ENCODE measurements around the gene BLOC1S4.

DNA sequence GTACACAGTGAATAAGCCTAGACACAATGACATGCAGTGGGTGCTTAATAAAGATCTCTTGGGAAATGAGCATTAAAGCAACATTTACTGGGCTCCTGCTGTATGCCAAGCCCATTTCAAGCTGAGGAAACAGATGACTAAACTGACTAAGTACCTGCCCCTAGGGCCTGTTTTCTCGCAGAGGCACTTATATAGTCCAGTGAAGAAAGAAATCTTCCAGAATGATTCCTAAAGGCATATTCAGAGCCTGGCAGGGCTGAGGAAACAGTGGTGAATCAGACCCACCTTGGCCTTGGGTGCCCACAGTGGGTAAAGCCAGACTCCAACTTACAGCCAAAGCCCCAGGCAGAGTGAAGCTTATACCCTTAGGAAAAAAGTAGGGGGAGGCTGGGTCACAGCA lies 44.3 kb upstream of the BLOC1S4 start:
- TF ChIP-seq POLR2A (IDR thresholded peaks at IDR 0.05) (no peak), POLR2AphosphoS5 (IDR thresholded peaks at IDR 0.05) (no peak), CTCF (IDR thresholded peaks at IDR 0.05) (no peak), EP300 (IDR thresholded peaks at IDR 0.05) (no peak)

Data from upper lobe of left lung (tissue), 4 donors.